Measurements from ENCODE around the gene BRCA2.

- TF ChIP-seq, protein P1, sequence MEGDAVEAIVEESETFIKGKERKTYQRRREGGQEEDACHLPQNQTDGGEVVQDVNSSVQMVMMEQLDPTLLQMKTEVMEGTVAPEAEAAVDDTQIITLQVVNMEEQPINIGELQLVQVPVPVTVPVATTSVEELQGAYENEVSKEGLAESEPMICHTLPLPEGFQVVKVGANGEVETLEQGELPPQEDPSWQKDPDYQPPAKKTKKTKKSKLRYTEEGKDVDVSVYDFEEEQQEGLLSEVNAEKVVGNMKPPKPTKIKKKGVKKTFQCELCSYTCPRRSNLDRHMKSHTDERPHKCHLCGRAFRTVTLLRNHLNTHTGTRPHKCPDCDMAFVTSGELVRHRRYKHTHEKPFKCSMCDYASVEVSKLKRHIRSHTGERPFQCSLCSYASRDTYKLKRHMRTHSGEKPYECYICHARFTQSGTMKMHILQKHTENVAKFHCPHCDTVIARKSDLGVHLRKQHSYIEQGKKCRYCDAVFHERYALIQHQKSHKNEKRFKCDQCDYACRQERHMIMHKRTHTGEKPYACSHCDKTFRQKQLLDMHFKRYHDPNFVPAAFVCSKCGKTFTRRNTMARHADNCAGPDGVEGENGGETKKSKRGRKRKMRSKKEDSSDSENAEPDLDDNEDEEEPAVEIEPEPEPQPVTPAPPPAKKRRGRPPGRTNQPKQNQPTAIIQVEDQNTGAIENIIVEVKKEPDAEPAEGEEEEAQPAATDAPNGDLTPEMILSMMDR (IDR thresholded peaks at IDR 0.05), result no peak
- no peak for TF ChIP-seq POLR2A (IDR thresholded peaks at IDR 0.05)
These were observed 25.6 kb downstream of the BRCA2 start for GRCh38 chr13:32340914-32341313.

Measured in body of pancreas (tissue), 4 donors.